ENCODE data around the gene SDHB. TPM values are rescaled to one million over a fixed set of nuclear protein-coding genes. Genes with fewer than 3 reads are reported as not detected.
A peak's percentile ranks its signal among the peaks of the same experiment; 100 is the strongest.

SDHB gene
- total RNA-seq, 1 donor from 2014 or later: 44.9 TPM

DNA sequence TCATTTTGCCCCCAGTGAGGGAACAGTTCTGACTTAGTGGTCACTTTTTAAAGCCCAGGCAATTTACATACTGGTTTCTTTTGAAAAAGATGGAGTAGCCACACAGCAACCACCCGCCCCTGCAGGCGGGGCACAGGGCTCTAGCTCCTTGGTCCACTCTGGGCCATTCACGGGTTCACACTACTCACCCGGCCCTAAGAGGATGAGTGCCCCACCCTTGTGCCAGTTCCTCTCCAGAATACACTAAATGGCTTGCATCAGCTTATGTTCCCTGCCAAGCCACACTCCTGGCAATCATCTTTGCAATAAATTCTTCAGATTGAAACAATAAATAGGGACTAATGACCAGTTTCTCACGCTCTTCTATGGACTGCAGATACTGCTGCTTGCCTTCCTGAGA, 26.4 kb downstream of the SDHB start:
- TF ChIP-seq, protein P1, sequence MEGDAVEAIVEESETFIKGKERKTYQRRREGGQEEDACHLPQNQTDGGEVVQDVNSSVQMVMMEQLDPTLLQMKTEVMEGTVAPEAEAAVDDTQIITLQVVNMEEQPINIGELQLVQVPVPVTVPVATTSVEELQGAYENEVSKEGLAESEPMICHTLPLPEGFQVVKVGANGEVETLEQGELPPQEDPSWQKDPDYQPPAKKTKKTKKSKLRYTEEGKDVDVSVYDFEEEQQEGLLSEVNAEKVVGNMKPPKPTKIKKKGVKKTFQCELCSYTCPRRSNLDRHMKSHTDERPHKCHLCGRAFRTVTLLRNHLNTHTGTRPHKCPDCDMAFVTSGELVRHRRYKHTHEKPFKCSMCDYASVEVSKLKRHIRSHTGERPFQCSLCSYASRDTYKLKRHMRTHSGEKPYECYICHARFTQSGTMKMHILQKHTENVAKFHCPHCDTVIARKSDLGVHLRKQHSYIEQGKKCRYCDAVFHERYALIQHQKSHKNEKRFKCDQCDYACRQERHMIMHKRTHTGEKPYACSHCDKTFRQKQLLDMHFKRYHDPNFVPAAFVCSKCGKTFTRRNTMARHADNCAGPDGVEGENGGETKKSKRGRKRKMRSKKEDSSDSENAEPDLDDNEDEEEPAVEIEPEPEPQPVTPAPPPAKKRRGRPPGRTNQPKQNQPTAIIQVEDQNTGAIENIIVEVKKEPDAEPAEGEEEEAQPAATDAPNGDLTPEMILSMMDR (IDR thresholded peaks at IDR 0.05; ENCODE audit: unreplicated experiment): no peak
- Mint-ChIP-seq H3K4me3 (ENCODE audit: unreplicated experiment) (peak overlapping the region; percentile 21), H3K27ac (ENCODE audit: unreplicated experiment) (no peak overlapping the region), H3K27me3 (ENCODE audit: unreplicated experiment) (no peaks in the 10 kb centered on the region), H3K4me1 (ENCODE audit: unreplicated experiment) (no peaks in the 10 kb centered on the region), H3K9me3 (ENCODE audit: unreplicated experiment) (no peaks in the 10 kb centered on the region), H3K36me3 (ENCODE audit: low read depth, unreplicated experiment) (peaks cover 29% of the 10 kb centered on the region)
- no peak for DNase-seq (ENCODE audit: low spot score)

DNA sequence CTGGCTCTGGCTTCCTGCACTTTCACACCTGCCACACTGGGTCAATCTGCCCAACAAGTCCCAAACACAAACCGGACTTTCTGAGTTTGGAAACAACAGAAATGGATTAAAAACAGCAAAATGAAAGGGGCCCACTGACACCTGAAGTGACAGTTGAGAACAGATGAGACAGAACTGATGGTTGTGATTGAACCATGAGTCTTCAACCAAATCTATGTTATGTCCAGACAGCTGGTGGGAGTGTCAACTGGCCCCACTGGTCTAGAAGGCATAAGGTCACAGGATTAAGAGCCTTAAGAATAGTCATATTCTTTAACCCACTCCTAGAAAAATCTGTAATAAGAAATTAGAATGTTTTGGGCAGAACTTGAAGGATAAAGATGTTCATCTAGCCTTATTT, 29.1 kb downstream of the SDHB start:
- DNase-seq (ENCODE audit: low spot score): no peak
- TF ChIP-seq, protein P1 (IDR thresholded peaks at IDR 0.05; ENCODE audit: unreplicated experiment): no peak
- H3K36me3 Mint-ChIP-seq (ENCODE audit: low read depth, unreplicated experiment): peaks cover 45% of the 10 kb centered on the region
- H3K9me3 Mint-ChIP-seq (ENCODE audit: unreplicated experiment): no peaks in the 10 kb centered on the region
- H3K27me3 Mint-ChIP-seq (ENCODE audit: unreplicated experiment): peaks cover 2% of the 10 kb centered on the region
- no peaks in the 10 kb centered on the region for H3K4me1 Mint-ChIP-seq (ENCODE audit: unreplicated experiment)
- no peak overlapping the region for H3K27ac Mint-ChIP-seq (ENCODE audit: unreplicated experiment)
- H3K4me3 Mint-ChIP-seq (ENCODE audit: unreplicated experiment): no peak overlapping the region

DNA sequence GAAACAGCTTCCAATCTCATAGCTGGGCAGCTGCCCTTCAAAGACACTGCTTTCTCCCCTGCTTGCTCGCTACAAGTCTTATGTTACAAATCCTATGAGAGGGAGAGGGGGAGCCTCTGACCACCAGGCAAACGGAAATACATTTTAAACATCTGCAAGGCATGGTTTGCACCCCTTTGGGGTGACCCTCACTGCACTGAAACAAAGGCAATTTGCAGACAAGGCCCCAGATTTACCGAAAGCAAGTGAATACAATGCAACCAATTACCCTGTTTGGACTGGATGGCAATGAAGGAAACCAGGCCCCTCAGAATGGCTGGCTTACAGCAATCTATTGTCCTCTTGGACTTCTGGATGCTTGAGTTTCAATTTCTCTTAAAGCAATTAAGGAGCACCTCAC, 30.3 kb downstream of the SDHB start:
- Mint-ChIP-seq H3K4me3 (ENCODE audit: unreplicated experiment) (no peak overlapping the region), H3K36me3 (ENCODE audit: low read depth, unreplicated experiment) (peaks cover 52% of the 10 kb centered on the region), H3K27ac (ENCODE audit: unreplicated experiment) (no peak overlapping the region), H3K9me3 (ENCODE audit: unreplicated experiment) (no peaks in the 10 kb centered on the region), H3K27me3 (ENCODE audit: unreplicated experiment) (peaks cover 2% of the 10 kb centered on the region), H3K4me1 (ENCODE audit: unreplicated experiment) (no peaks in the 10 kb centered on the region)
- TF ChIP-seq, protein P1 (IDR thresholded peaks at IDR 0.05; ENCODE audit: unreplicated experiment): no peak
- no peak for DNase-seq (ENCODE audit: low spot score)

DNA sequence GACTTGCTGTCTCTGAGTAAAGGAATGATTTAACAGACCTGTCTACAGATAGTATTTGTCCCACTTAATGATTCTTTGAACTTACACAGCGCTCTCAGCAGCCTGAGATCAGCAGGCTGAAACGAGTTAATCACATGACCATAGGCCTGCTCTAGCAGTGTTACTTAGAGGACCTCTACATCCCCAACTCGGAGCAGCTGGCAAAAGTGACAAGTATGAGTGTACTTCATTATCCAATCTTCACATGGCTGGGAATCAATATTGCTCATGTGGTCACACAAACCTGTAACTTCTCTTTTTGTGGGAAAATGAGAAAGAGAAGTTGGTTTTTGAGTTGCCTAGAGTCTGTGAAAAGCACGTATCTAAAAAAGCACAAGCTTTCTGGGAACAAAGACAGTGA, 30.7 kb downstream of the SDHB start:
- H3K4me1 Mint-ChIP-seq (ENCODE audit: unreplicated experiment): no peaks in the 10 kb centered on the region
- peaks cover 2% of the 10 kb centered on the region for H3K27me3 Mint-ChIP-seq (ENCODE audit: unreplicated experiment)
- H3K4me3 Mint-ChIP-seq (ENCODE audit: unreplicated experiment): no peak overlapping the region
- TF ChIP-seq, protein P1 (IDR thresholded peaks at IDR 0.05; ENCODE audit: unreplicated experiment): no peak
- H3K9me3 Mint-ChIP-seq (ENCODE audit: unreplicated experiment): no peaks in the 10 kb centered on the region
- H3K27ac Mint-ChIP-seq (ENCODE audit: unreplicated experiment): no peak overlapping the region
- peaks cover 52% of the 10 kb centered on the region for H3K36me3 Mint-ChIP-seq (ENCODE audit: low read depth, unreplicated experiment)
- DNase-seq (ENCODE audit: low spot score): no peak

DNA sequence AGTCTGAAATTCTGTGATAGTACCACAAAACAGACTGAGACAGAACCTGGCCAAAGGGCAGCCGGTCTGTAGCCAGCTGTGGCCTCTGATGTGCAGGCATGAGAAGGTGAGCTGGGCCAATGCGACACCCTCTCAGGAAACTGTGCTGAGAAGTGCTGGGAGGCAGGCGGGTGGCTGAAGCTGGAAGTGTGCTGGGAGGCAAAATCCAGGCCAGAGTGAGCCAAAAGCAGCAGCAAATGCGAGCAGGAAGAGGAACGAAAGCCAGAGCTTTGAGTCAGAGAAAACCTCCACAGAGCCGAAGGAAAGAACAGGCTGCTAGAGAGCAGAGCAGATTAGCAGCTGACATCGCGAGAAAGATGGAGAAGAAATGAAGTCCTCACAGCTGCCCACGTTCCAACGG, 31.9 kb downstream of the SDHB start:
- H3K36me3 Mint-ChIP-seq (ENCODE audit: low read depth, unreplicated experiment): peaks cover 43% of the 10 kb centered on the region
- TF ChIP-seq, protein P1 (IDR thresholded peaks at IDR 0.05; ENCODE audit: unreplicated experiment): no peak
- H3K4me3 Mint-ChIP-seq (ENCODE audit: unreplicated experiment): no peak overlapping the region
- H3K27me3 Mint-ChIP-seq (ENCODE audit: unreplicated experiment): peaks cover 5% of the 10 kb centered on the region
- no peak for DNase-seq (ENCODE audit: low spot score)
- no peak overlapping the region for H3K27ac Mint-ChIP-seq (ENCODE audit: unreplicated experiment)
- H3K4me1 Mint-ChIP-seq (ENCODE audit: unreplicated experiment): no peaks in the 10 kb centered on the region
- H3K9me3 Mint-ChIP-seq (ENCODE audit: unreplicated experiment): no peaks in the 10 kb centered on the region
